Measurements from ENCODE around the gene CCT7.

The CCT7 gene

DNA sequence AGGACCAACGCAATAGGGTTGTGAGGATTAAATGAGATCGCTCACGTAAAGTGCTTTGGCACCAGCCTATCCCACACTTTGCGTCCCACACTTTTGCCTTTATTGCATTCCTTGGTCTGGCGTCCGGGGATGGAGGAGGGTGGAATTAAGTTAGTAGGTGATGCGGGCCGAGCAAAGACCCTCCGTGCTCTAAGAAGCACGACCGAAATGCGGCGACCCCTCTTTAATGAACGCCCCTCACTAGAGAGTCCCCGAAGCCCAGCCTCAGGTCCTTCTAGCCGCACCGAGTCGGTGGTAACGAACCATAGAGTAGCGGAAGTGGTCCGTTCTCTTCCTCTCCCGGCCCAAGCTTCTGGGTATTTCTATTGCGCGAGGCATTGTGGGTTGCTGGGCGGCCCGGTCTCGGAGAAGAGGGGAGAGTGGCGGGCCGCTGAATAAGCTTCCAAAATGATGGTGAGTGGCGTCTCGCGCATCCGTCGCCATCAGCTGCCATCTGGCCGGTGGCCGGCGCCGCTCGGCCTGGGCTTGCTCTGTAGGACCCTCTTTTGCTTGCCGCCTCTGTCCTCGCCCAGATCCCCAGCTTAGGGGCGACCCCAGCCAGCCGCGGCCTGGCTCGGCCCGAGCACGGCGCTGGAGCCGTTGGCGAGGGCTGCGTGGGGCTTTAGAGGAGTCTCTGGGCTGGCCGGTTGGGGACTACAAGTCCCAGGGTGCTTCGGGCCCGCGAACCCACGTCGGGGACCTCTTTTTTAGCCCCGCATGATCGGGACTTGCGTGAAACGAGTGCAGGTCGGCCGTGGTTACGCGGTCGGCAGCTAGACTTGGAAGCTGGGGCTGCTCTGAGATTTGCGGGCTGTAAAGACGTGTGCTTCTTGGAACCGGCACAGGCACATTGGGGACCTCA lies at the start of gene CCT7:
TSS of gene CCT7 (plus strand) at position 377 of the 901 bp plus-strand sequence. CDS start at position 448, 71 bp downstream.
- DNase-seq (ENCODE audit: low read depth), result peak; percentile 94

DNA sequence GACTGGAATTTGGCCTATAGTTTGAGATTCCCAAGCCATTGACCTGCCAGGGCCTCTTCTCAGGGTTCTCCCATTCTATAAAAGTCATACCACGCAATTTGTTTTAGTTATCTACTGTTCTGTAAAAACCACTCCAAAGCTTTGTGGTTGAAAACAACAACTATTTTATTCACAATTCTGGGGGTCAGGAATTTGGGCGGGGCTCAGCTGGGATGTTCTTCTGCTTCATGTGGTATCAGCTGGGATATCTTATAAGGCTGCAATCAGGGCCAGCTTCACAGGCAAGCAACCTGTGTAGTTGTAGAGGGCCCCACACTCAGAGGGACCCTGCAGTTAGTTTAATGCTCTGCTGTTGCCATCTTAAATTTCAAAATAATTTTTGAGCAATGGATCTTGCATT lies 48.1 kb upstream of the CCT7 start:
- DNase-seq (ENCODE audit: low read depth), result no peak

DNA sequence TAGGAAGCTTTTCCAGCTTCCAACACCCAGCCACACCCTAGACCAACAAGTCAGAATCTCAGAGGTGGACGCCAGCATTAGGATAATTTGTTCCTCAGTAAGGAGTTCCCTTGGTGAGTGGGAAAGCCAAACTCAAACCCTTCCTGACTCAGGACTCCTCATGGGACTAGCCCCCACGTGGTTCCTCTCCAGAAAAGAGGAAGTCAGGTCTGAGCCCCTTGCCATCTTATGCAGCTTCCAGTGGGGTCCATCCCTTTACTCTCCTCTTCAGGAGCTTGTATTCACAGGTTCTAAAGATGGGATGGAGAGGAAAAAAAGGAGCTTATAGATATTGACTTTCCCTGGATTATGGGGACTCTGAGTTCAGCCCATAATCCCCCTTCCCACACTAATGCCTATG lies 46.6 kb upstream of the CCT7 start:
- DNase-seq (ENCODE audit: low read depth), result no peak

DNA sequence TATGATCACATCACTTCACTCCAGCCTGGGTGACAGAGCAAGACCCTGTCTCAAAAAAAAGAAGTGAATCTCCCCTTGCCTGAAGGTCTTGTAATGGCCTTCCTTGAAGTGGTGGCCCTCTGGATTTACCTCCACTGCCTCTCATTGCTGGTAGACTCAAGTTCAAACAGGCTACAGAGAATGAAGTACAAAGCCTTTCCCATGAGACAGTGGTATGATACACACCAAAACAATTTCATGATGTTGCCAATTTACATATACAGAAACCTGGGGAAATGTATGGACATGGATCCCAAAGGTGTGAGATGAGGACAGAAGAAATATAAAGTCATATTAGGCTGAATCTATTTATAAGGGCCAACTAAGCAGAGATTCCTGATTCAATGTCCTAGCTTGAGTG lies 36.5 kb upstream of the CCT7 start:
- no peak for DNase-seq (ENCODE audit: low read depth)

DNA sequence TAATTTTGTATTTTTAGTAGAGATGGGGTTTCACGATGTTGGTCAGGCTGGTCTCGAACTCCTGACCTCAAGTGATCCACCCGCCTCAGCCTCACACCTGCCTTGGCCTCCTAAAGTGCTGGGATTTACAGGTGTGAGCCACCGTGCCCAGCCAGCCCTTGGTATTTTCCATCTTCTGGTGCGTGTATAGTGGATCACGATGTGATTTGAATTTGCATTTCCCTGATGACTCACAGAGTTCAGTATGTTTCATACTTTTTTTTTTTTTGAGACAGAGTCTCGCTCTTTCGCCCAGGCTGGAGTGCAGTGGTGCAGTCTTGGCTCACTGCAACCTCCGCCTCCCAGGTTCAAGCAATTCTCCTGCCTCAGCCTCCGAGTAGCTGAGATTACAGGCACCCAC lies 33.8 kb upstream of the CCT7 start:
- DNase-seq (ENCODE audit: low read depth), result peak; percentile 65

DNA sequence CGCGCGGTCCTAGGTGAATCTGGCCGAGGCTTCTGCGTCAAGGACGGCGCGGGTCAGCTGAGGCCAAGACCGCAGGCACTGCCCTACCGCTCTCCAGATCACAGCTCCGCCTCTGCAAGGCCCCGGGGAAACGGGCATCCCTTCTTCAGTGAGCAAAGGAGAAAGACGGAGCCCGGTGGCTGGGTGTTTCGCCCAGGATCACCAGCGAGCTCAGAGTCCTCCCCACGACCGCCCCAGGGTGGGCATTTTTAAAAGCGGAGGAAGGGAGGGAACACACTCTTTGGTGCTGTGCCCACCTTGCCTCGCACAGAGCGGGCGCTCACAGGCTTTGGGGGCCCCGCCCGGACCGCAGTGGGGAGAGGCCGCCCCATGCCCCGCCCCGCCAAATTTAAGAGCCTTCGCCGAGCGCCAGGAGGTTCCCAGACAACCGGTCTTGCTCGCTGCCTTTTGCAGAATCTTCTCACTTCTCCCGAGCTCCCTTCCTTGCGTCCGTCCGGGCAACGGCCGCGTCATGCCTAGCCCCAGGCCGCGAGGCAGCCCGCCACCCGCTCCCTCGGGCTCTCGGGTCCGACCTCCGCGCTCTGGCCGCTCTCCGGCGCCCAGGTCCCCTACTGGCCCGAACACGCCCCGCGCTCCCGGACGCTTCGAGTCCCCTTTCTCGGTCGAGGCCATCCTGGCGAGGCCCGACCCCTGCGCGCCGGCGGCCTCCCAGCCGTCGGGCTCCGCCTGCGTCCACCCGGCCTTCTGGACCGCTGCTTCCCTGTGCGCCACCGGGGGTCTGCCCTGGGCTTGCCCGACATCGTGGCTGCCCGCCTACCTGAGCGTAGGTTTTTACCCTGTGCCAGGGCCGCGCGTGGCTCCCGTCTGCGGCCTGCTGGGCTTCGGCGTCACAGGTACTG lies 31.7 kb upstream of the CCT7 start, which contains the start of gene NOTO:
TSS of gene NOTO (plus strand) at position 419 of the 899 bp plus-strand sequence. CDS start at position 512, 93 bp downstream.
- DNase-seq (ENCODE audit: low read depth), result peak; percentile 26

DNA sequence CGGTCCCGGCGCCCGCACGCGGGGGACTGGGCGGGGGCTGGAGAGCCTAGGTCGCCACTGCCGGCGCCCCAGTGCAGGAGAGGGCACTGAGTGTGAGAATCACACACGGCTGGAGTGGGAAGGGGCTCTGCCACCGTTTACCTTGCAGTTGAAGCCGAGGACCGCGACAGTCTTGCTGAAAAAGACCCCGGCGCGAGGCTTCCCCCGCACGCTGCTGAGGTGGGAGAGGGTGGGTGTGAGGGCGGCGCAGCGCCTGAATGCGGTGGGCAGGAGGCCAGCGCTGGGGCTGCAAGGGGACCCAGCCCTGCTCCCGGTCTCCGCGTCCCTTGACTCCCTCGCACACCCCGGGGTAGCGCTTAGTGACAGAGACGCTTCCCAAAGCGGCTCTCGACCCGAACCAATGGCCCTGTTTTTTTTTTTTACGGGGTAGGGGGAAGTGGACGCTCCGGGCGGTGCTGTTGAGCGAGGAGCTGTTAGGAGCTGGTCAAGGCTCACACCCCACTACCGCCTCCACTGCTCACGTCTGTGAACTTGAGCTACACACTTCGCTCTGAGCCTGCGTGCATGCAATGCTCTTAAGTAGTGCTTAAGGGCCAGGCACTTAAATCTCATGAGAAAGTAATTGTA lies 30.9 kb upstream of the CCT7 start:
- peak; percentile 12 for DNase-seq (ENCODE audit: low read depth)

DNA sequence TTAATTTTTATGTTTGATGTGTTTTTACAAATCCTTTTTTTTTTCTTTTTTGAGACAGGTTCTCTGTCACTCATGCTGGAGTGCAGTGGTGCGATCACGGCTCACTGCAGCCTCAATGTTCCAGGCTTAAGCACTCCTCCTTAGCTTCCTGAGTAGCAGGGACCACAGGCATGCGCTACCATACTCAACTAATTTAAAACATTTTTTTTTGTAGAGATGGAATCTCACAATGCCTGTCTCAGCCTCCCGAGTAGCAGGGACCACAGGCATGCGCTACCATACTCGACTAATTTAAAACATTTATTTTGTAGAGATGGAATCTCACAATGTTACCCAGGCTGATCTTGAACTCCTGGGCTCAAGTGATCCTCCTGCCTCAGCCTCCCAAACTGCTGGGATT lies 28.5 kb upstream of the CCT7 start:
- DNase-seq (ENCODE audit: low read depth), result no peak

DNA sequence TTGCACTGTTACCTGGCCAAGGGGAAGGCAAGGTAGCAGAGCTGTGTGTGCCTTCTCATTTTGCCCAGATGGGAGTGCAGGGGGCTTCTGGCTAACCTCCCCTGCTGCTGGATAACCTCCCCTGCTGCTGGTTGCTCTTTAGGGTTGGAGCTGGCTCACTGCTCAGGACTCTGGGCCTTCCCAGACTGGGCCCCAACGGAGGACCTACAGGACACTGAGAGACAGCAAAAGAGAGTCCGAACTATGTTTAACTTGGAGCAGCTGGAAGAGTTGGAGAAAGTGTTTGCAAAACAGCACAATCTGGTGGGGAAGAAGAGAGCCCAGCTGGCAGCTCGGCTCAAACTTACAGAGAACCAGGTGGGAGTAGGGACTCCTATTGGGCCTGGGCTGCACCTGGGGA lies 25.9 kb upstream of the CCT7 start:
- DNase-seq (ENCODE audit: low read depth), result no peak

DNA sequence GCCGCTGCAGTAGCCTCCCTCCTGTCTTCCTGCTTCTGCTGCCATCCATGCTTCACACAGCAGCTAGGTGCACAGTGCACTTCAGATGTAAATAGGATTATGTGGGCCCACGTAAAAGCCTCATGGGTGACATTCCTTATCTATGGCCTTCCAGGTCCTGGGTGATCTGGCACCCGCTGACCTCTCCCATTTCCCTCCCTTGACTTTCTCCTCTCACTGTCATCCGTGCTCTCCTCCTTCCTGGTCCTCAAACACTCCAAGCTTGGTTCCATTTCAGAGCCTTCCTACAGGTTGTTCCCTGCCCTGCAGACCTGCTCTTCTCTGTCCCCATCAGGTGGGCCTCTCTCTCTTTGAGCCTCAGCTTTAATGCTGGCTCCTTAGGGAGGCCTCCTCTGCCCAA lies 24.1 kb upstream of the CCT7 start:
- no peak for DNase-seq (ENCODE audit: low read depth)

DNA sequence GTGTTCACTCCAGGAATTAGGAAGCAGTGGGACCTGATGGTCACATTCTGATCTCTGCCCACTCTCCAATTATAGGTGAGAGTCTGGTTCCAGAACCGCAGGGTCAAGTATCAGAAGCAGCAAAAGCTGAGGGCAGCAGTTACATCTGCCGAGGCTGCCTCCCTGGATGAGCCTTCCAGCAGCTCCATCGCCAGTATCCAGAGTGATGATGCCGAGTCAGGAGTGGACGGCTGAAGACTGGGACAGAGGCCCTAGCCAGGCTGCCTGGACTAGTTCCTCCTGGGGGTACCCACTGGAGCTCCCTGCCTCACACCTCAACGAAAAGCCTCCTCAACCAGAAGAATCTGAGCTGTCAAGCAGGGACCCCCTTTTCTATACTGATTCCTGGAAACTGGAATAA lies 23.4 kb upstream of the CCT7 start:
- no peak for DNase-seq (ENCODE audit: low read depth)

DNA sequence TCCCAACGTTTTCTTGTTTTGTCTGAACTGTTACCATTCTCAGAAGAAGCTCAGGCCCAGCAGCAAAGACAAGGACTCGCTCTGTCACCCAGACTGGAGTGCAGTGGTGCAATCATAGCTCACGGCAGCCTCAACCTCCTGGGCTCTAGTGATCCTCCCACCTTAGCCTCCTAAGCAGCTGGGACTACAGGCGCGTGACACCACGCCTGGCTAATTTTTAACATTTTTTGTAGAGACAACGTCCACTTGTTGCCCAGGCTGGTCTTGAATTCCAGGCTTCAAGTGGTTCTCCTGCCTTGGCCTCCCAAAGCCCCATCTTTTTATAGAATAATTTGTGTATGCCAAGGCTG lies 22.0 kb upstream of the CCT7 start:
- DNase-seq (ENCODE audit: low read depth), result no peak

DNA sequence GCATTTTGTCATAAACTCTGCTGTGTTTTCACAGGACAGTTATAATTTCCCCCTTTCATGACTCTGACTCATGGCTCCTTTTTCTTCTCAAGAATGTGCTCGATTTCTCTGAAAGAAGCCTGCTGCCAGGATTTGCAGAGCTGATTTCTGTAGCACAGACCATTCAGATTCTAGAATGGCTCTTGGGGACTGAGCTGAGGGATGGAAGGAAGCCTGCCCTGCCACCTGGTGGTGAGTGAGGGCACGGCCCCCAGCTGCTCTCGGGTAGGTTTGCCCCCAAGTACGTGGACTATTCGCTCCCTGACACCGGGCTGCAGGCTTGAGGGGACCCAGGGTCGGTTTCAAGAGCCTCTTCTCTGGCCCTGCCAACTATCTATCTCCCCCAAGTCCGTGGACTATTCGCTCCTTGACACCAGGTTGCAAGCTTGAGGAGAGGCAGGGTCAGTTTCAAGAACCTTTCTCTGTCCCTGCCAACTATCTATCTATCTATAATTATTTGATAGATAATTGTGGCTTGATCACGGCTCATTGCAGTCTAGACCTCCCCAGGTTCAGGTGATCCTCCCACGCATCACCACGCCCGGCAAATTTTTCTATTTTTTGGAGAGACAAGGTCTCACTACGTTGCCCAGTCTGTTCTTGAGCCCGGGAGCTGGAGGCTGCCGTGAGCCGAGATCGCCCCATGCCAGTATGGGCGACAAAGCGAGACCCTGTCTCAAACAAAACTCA lies 21.5 kb upstream of the CCT7 start:
- peak; percentile 81 for DNase-seq (ENCODE audit: low read depth)

DNA sequence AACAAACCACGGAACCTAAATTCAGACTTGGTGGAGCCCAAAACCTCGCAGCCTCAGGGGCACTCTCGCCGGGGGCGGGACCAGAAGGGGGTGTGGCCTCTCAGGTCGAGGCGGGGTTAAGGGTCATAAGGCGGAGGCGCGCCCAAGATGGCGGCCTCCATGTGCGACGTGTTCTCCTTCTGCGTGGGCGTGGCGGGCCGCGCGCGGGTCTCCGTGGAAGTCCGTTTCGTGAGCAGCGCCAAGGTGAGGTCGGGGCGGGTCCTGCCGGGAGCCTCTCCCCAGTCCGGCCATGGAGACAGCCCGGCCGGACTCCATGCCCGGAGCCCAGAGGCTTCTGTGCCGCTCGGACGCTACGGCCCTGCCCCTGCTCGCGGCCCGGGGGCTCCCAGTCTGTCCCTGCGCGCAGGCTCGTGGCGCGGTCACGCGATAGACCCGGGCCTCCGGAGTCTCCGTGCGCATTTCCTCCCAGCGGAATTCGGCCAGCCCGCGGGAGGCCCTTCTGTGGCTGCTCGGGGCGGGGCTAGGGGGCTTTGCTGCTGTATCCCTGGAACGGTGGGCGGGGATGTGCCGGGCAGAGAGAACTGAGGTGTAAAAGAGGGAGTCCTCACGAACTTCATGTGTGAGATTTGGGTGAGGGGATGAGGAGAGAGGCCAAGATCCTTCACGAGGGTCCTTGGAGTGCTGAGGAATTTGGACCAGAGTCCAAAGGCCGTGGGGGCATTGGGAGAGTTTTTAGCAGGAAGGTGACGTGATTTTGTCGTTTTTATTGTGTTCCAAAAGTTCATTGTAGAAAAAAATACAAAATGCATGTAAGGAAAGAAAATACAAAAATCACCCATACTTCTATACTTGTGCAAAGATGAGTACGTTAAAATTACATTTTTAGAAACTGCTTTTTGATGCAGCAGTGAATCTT lies 19.7 kb upstream of the CCT7 start, which contains the start of gene SMYD5:
TSS of gene SMYD5 (plus strand) at position 126 of the 916 bp plus-strand sequence. CDS start at position 148, 22 bp downstream.
- peak; percentile 90 for DNase-seq (ENCODE audit: low read depth)

DNA sequence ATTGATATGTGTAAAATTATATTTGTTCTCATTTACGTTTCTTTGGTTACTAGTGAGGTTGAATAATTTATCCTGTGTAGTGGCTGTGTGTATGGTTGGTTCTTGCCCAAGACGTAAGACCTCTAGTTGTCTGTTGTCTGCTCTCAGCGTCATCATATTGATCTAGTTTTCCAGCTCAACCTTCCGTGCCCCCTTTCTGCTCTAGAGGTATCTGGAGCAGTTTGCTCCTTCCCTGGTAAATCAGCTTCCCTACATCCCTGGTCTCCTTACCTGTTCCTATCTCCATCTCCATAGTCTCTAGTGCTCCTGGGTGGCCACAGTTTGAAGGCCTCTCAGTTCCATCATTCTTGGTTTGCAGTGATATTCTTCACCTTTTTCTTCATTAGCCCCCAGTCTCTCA lies 18.9 kb upstream of the CCT7 start:
- DNase-seq (ENCODE audit: low read depth), result no peak

DNA sequence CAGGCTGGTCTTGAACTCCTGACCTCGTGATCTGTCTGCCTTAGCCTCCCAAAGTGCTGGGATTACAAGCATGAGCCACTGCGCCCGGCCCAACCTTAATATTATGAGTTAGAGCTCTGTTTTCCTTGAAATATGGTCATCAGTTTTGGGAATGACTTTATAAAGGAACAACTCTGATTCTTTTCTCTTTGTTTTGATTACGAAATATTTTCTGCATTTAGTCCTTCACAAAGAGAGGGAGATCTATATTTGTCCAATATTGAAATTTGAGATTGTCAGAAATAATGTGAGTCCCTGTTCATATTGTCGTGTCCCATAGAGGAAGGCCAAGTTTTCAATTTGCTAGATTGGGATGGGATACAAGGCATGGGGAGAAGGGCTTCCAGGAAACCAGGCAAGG lies 16.9 kb upstream of the CCT7 start:
- no peak for DNase-seq (ENCODE audit: low read depth)

DNA sequence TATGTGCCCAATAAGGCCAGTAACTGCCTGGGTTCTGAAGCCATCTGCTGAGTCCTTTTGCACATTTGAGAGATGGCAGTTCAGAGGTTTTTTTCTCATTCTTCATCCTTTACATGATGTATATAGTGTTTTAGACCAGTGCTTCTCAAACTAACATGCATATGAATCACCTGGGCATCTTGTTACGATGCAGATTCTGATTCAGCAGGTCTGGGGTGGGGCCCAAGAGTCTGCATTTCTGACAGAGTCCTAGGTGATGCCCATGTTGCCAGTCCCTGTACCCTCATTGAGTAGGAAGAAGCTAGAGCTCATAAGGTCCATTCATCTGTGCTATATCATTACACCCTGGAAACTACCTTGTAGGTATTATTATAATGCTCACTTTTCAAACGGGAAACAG lies 16.3 kb upstream of the CCT7 start:
- no peak for DNase-seq (ENCODE audit: low read depth)

DNA sequence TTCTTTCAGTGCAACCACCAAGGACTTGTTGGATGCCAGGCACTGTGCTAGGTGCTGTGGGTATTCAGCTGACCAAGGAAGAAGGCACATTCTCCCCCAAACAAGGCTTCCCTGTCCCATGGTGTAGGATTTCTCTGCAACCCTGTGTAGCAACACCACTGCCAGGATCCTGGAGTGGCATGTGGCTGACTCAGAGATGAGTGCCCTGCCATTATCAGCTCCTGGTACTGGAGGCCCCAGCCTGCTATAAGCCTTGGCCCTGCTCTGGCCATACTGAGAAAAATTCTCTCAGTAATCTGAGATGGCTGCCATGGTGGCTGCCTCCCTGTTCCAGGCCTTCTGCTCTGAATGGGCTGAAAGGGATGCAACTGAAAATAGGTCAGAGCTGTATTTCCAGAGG lies 15.8 kb upstream of the CCT7 start:
- DNase-seq (ENCODE audit: low read depth), result peak; percentile 20

DNA sequence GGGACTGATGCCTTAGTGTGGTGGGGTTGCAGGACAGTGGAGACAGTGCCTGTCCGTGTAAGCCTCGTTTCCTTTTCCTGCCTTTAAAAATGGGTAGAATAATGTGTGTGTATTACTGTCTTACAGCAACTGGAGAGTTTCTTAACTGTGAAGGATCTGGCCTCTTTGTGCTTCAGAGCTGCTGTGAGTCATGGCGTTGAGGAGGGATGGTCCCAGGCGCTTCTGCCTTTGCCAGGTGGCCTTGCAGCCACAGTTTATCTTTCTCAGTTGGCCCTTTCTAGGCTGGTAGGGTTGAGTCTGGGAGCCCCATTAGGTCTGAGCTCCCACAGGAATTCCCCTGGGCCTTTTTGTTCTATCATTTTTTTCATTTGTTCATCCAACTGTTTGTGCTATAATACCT lies 10.3 kb upstream of the CCT7 start:
- no peak for DNase-seq (ENCODE audit: low read depth)

DNA sequence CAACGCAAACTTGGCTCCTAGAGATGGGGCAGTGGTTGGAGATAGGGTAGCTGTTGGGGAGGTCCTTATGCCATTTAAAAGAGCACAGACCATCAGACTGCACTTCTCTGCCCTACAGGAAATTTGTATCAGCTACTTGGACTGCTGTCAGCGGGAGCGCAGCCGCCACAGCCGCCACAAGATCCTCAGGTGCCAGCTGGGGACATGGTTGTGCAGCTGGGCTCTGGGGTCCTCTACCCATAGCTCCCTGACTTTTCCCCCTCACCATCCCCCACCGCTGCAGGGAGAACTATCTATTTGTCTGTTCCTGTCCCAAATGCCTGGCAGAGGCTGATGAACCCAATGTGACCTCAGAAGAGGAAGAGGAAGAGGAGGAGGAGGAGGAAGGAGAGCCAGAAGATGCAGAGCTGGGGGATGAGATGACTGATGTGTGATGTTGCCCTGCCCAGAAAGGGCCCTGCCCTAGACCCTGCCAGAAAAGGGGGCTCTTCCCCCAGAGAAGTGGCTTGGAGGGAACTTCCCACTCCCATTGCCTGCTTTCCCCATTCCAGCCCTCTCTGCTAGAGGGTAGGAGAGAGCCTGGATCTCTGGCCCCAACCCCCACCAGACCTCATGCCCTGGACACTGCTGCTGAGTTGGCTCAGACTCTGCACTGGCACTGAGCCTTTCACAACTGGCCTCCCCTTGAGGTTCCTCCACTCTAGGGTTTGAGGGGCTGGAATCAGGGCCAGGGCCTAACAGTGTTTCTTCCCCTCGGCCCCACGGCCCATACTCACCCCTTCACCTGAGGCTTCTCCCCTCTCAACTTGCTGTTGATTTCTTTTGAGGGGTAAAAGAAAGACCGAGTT lies 8.4 kb upstream of the CCT7 start:
- DNase-seq (ENCODE audit: low read depth), result no peak
